ENCODE results near the gene HOXB6.

The HOXB6 gene

GRCh38 chr17:48596735-48597527 lies 7.9 kb downstream of the HOXB6 start (continued):
- TF ChIP-seq, protein P1, sequence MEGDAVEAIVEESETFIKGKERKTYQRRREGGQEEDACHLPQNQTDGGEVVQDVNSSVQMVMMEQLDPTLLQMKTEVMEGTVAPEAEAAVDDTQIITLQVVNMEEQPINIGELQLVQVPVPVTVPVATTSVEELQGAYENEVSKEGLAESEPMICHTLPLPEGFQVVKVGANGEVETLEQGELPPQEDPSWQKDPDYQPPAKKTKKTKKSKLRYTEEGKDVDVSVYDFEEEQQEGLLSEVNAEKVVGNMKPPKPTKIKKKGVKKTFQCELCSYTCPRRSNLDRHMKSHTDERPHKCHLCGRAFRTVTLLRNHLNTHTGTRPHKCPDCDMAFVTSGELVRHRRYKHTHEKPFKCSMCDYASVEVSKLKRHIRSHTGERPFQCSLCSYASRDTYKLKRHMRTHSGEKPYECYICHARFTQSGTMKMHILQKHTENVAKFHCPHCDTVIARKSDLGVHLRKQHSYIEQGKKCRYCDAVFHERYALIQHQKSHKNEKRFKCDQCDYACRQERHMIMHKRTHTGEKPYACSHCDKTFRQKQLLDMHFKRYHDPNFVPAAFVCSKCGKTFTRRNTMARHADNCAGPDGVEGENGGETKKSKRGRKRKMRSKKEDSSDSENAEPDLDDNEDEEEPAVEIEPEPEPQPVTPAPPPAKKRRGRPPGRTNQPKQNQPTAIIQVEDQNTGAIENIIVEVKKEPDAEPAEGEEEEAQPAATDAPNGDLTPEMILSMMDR (tag by site-specific recombination; IDR thresholded peaks at IDR 0.05) = peak; percentile 79
- TF ChIP-seq INSM2 (tag by site-specific recombination; IDR thresholded peaks at IDR 0.05) (peak; percentile 10; the same call in 1 of the 2 replicates), ZNF221 (tag by site-specific recombination; IDR thresholded peaks at IDR 0.05; ENCODE audit: borderline replicate concordance) (no peak), ZSCAN16 (tag by site-specific recombination; IDR thresholded peaks at IDR 0.05) (0 out of 2 replicates have a peak, but pooled peaks have one; percentile 8), ZNF335 (tag by site-specific recombination; conservative IDR thresholded peaks at IDR 0.05) (peak; percentile 34; the same call in 1 of the 2 replicates), ZNF132 (tag by site-specific recombination; IDR thresholded peaks at IDR 0.05; ENCODE audit: borderline replicate concordance) (no peak), ZNF112 (tag by site-specific recombination; IDR thresholded peaks at IDR 0.05) (no peak), MYNN (tag by site-specific recombination; IDR thresholded peaks at IDR 0.05; ENCODE audit: borderline replicate concordance) (0 out of 2 replicates have a peak, but pooled peaks have one; percentile 10), ZNF707 (tag by site-specific recombination; IDR thresholded peaks at IDR 0.05) (no peak), ZNF600 (tag by site-specific recombination; IDR thresholded peaks at IDR 0.05) (peak; percentile 89), ZNF169 (tag by site-specific recombination; IDR thresholded peaks at IDR 0.05) (no peak), ZXDB (tag by site-specific recombination; IDR thresholded peaks at IDR 0.05) (no peak), ZNF549 (tag by site-specific recombination; IDR thresholded peaks at IDR 0.05) (no peak), ZNF521 (tag by site-specific recombination; IDR thresholded peaks at IDR 0.05) (no peak), ZBTB21 (tag by site-specific recombination; IDR thresholded peaks at IDR 0.05) (peak; percentile 91), ZNF837 (tag by site-specific recombination; IDR thresholded peaks at IDR 0.05) (no peak), HOXA7 (CRISPR knock-in tag; IDR thresholded peaks at IDR 0.05; ENCODE audit: borderline replicate concordance) (no peak)
- TF ChIP-seq, protein P2, sequence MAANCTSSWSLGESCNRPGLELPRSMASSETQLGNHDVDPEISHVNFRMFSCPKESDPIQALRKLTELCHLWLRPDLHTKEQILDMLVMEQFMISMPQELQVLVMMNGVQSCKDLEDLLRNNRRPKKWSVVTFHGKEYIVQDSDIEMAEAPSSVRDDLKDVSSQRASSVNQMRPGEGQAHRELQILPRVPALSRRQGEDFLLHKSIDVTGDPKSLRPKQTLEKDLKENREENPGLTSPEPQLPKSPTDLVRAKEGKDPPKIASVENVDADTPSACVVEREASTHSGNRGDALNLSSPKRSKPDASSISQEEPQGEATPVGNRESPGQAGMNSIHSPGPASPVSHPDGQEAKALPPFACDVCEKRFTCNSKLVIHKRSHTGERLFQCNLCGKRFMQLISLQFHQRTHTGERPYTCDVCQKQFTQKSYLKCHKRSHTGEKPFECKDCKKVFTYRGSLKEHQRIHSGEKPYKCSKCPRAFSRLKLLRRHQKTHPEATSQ (tag by site-specific recombination; IDR thresholded peaks at IDR 0.05) = peak; percentile 39; the same call in 1 of the 2 replicates
- TF ChIP-seq, protein P3, sequence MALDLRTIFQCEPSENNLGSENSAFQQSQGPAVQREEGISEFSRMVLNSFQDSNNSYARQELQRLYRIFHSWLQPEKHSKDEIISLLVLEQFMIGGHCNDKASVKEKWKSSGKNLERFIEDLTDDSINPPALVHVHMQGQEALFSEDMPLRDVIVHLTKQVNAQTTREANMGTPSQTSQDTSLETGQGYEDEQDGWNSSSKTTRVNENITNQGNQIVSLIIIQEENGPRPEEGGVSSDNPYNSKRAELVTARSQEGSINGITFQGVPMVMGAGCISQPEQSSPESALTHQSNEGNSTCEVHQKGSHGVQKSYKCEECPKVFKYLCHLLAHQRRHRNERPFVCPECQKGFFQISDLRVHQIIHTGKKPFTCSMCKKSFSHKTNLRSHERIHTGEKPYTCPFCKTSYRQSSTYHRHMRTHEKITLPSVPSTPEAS (tag by site-specific recombination; IDR thresholded peaks at IDR 0.05) = 0 out of 2 replicates have a peak, but pooled peaks have one; percentile 8

DNA sequence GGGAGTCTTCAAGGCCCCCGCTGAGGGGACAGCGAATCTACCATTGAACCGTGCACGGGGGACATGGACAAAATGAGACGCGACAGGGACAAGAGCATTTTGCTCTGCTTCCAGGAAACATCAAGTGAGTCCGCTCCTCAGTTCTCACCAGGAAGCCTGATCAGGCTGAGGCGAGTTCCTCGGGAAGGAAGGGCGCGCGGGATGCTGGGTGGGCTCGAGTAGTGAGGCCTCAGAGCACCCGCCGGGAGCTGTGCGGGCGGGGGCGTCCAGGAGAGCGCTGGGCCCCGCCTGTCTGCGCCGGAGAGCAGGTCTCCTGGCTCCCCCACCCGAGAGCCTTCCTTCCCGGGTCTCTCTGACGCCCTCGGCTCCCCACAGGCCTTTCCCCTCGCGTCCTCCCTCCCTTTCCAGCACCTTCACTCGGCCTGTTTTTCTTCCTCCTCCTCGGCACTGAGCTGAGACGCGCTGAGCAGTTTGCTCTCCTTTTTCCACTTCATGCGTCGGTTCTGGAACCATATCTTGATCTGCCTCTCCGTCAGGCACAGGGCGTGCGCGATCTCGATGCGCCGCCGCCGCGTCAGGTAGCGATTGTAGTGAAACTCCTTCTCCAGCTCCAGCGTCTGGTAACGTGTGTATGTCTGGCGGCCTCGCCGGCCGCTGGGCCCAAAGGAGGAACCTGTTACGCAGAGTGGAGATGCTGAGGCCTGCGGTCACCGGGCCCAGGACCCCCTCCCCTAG lies 8.6 kb downstream of the HOXB6 start:
- Histone ChIP-seq H3K4me1 (ENCODE audit: control insufficient read depth, insufficient read depth, low read length) (peaks cover 42% of the 10 kb centered on the region), H3K4me3 (ENCODE audit: low read depth, low read length) (no peak overlapping the region), H3K27ac (ENCODE audit: extremely low read depth, low read depth, low read length) (peak overlapping the region; percentile 87; the same call in 1 of the 2 replicates), H3K9me3 (ENCODE audit: control insufficient read depth, insufficient read depth, low read depth, low read length) (no peaks in the 10 kb centered on the region), H3K36me3 (ENCODE audit: control insufficient read depth in 2 of 2, insufficient read depth in 1 of 2, low read length in 2 of 2) (peaks cover 5 to 42% of the 10 kb centered on the region in 2 experiments; a peak in 2 of 3 replicates)
- ChIA-PET CTCF (interaction anchor here (0.6 to 6.0 kb wide), 10 partner anchors 53 to 579 kb away, joined by 3 to 52 read pairs (median 4); no protein-coding TSS in a partner anchor), POLR2A (no interaction called here)
- no peak for TF ChIP-seq ZNF514 (tag by site-specific recombination; IDR thresholded peaks at IDR 0.05)
- TF ChIP-seq ZNF211 (tag by site-specific recombination; IDR thresholded peaks at IDR 0.05; ENCODE audit: low read depth) = no peak
- TF ChIP-seq, protein P4, sequence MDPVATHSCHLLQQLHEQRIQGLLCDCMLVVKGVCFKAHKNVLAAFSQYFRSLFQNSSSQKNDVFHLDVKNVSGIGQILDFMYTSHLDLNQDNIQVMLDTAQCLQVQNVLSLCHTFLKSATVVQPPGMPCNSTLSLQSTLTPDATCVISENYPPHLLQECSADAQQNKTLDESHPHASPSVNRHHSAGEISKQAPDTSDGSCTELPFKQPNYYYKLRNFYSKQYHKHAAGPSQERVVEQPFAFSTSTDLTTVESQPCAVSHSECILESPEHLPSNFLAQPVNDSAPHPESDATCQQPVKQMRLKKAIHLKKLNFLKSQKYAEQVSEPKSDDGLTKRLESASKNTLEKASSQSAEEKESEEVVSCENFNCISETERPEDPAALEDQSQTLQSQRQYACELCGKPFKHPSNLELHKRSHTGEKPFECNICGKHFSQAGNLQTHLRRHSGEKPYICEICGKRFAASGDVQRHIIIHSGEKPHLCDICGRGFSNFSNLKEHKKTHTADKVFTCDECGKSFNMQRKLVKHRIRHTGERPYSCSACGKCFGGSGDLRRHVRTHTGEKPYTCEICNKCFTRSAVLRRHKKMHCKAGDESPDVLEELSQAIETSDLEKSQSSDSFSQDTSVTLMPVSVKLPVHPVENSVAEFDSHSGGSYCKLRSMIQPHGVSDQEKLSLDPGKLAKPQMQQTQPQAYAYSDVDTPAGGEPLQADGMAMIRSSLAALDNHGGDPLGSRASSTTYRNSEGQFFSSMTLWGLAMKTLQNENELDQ (tag by site-specific recombination; IDR thresholded peaks at IDR 0.05; ENCODE audit: low read depth) = no peak
- peak; percentile 97 for TF ChIP-seq ZNF600 (tag by site-specific recombination; IDR thresholded peaks at IDR 0.05)
- peak; percentile 77 for TF ChIP-seq ZFP69B (tag by site-specific recombination; IDR thresholded peaks at IDR 0.05)
- TF ChIP-seq ZNF202 (tag by site-specific recombination; IDR thresholded peaks at IDR 0.05; ENCODE audit: borderline replicate concordance) = no peak
- no peak for TF ChIP-seq ZSCAN30 (tag by site-specific recombination; IDR thresholded peaks at IDR 0.05)
